NCI-H1436 (cell line): ENCODE results near the gene CEP131.
"Not testable (repeated sequence)": the region's sequence is repeated elsewhere in the genome, so short reads cannot be mapped to it uniquely, and the experiment has no call there.

Source experiments
- DNase-seq: peaks from one replicate; lab custom pipeline; 2025; lab: John Stamatoyannopoulos, UW

CEP131 gene

GRCh38 chr17:81238815-81239713, 16.3 kb upstream of the CEP131 start, which contains the start of the genes NDUFAF8 and TEPSIN:
TSS of gene NDUFAF8 (plus strand) at chr17:81239318. CDS start at chr17:81239364, 46 bp downstream.
TSS of gene TEPSIN (minus strand) at chr17:81239055. CDS start at chr17:81239033, 22 bp downstream.
- peak; percentile 100 for DNase-seq

- DNase-seq, result no peak
Observed at GRCh38 chr17:81238490-81238814, 15.7 kb upstream of the CEP131 start.

- no peak for DNase-seq
Observed at GRCh38 chr17:81237591-81238489, 15.1 kb upstream of the CEP131 start.

GRCh38 chr17:81236784-81237183, 14.0 kb upstream of the CEP131 start:
- DNase-seq, result no peak

GRCh38 chr17:81235822-81236740, 13.3 kb upstream of the CEP131 start:
- DNase-seq, result no peak

- DNase-seq, result no peak
Observed at GRCh38 chr17:81234940-81235821, 12.4 kb upstream of the CEP131 start.

GRCh38 chr17:81234506-81234855, 11.7 kb upstream of the CEP131 start:
- no peak for DNase-seq

GRCh38 chr17:81233811-81234505, 11.2 kb upstream of the CEP131 start:
- DNase-seq, result no peak

GRCh38 chr17:81233316-81233715, 10.6 kb upstream of the CEP131 start:
- DNase-seq, result no peak

GRCh38 chr17:81232616-81233241, 10.0 kb upstream of the CEP131 start:
- no peak for DNase-seq

- DNase-seq, result no peak
Observed at GRCh38 chr17:81231766-81232581, 9.2 kb upstream of the CEP131 start.

GRCh38 chr17:81231121-81231645, 8.4 kb upstream of the CEP131 start:
- no peak for DNase-seq

GRCh38 chr17:81230043-81230820, 7.5 kb upstream of the CEP131 start:
- no peak for DNase-seq

GRCh38 chr17:81229666-81229920, 6.8 kb upstream of the CEP131 start:
- no peak for DNase-seq

- no peak for DNase-seq
Observed at GRCh38 chr17:81228834-81229665, 6.3 kb upstream of the CEP131 start.

- no peak for DNase-seq
Observed at GRCh38 chr17:81228420-81228819, 5.7 kb upstream of the CEP131 start.

- DNase-seq, result not testable (repeated sequence)
Observed at GRCh38 chr17:81227630-81228029, 4.9 kb upstream of the CEP131 start.
